ENCODE measurements around the gene RAB3C.
"Not testable (repeated sequence)": the region's sequence is repeated elsewhere in the genome, so short reads cannot be mapped to it uniquely, and the experiment has no call there.

RAB3C gene

GRCh38 chr5:58582803-58583491 is at the start of gene RAB3C:
RAB3C (plus strand) TSS chr5:58583075; CDS start chr5:58583209, 134 bp downstream.
- peak; percentile 68 for DNase-seq

GRCh38 chr5:58541935-58542334 is 40.9 kb upstream of the RAB3C start:
- not testable (repeated sequence) for DNase-seq

GRCh38 chr5:58542709-58543108 is 40.2 kb upstream of the RAB3C start:
- DNase-seq, result no peak

- DNase-seq, result no peak
Measured at GRCh38 chr5:58543723-58544122, 39.2 kb upstream of the RAB3C start.

- no peak for DNase-seq
Measured at GRCh38 chr5:58544195-58544594, 38.7 kb upstream of the RAB3C start.

GRCh38 chr5:58544926-58545325 is 37.9 kb upstream of the RAB3C start:
- DNase-seq, result no peak

- DNase-seq, result no peak
Measured at GRCh38 chr5:58545912-58546311, 37.0 kb upstream of the RAB3C start.

GRCh38 chr5:58548068-58548467 is 34.8 kb upstream of the RAB3C start:
- no peak for DNase-seq

GRCh38 chr5:58551492-58551891 is 31.4 kb upstream of the RAB3C start:
- DNase-seq, result no peak

- not testable (repeated sequence) for DNase-seq
Measured at GRCh38 chr5:58557665-58558338, 25.1 kb upstream of the RAB3C start.

- DNase-seq, result not testable (repeated sequence)
Measured at GRCh38 chr5:58563016-58563700, 19.7 kb upstream of the RAB3C start.

- not testable (repeated sequence) for DNase-seq
Measured at GRCh38 chr5:58564043-58564832, 18.6 kb upstream of the RAB3C start.

- DNase-seq, result no peak
Measured at GRCh38 chr5:58565033-58565432, 17.8 kb upstream of the RAB3C start.

GRCh38 chr5:58571501-58571900 is 11.4 kb upstream of the RAB3C start:
- DNase-seq, result no peak

GRCh38 chr5:58572973-58573372 is 9.9 kb upstream of the RAB3C start:
- DNase-seq, result not testable (repeated sequence)

- DNase-seq, result no peak
Measured at GRCh38 chr5:58579781-58580180, 3.1 kb upstream of the RAB3C start.

- DNase-seq, result no peak
Measured at GRCh38 chr5:58582019-58582802, 664 bp upstream of the RAB3C start.

GRCh38 chr5:58595952-58596351 is 13.1 kb downstream of the RAB3C start:
- DNase-seq, result no peak

GRCh38 chr5:58598440-58598839 is 15.6 kb downstream of the RAB3C start:
- DNase-seq, result no peak

GRCh38 chr5:58599217-58599616 is 16.3 kb downstream of the RAB3C start:
- DNase-seq, result no peak

- not testable (repeated sequence) for DNase-seq
Measured at GRCh38 chr5:58600613-58601012, 17.7 kb downstream of the RAB3C start.

GRCh38 chr5:58602889-58603288 is 20.0 kb downstream of the RAB3C start:
- not testable (repeated sequence) for DNase-seq
